Heart right ventricle (tissue), 16 donors: Measurements from ENCODE around the gene NCSTN. TPM values are rescaled to one million over a fixed set of nuclear protein-coding genes. Genes with fewer than 3 reads are reported as not detected.

ENCODE experiments used
- ATAC-seq, 8 donors: fragments of 200-7000 bp; cut with Tn5 transposase; one replicate each; pipeline ENCODE4 v1.9.1; 2020; ENCODE audit warnings: mild to moderate bottlenecking in 8 of 8, moderate library complexity in 8 of 8, moderate number of reproducible peaks in 1 of 8
- DNase-seq, 2 donors: peaks; one replicate each; pipeline ENCODE4 v3.0.0-alpha.2; 2020
- H3K27ac ChIP-seq, 10 donors: fragments of 200-600 bp; sonication (generic) in 2 of 10; one replicate each; pipeline versions ENCODE4 v1.5.0 to v1.8.0; 2020 to 2022; ENCODE audit warnings: mild to moderate bottlenecking in 3 of 10
- H3K27me3 ChIP-seq, 7 donors: fragments of 200-600 bp; one replicate each; pipeline ENCODE4 v1.8.0; 2021 to 2022; ENCODE audit warnings: mild to moderate bottlenecking in 2 of 7
- H3K36me3 ChIP-seq, 9 donors: fragments of 200-600 bp; sonication (generic) in 1 of 9; one replicate each; pipeline versions ENCODE4 v1.5.0 to v1.8.0; 2020 to 2022; ENCODE audit warnings: mild to moderate bottlenecking in 2 of 9
- H3K4me1 ChIP-seq, 9 donors: fragments of 200-600 bp; sonication (generic) in 1 of 9; one replicate each; pipeline versions ENCODE4 v1.5.0 to v1.8.0; 2020 to 2022; ENCODE audit warnings: mild to moderate bottlenecking in 4 of 9
- H3K4me3 ChIP-seq, 10 donors: fragments of 200-600 bp; sonication (generic) in 2 of 10; one replicate each; pipeline versions ENCODE4 v1.5.0 to v1.8.0; 2020 to 2022; ENCODE audit warnings: mild to moderate bottlenecking in 7 of 10, moderate library complexity in 2 of 10
- H3K9me3 ChIP-seq, 11 donors: fragments of 200-600 bp in 10 of 11; sonication (generic) in 2 of 11; one replicate each; pipeline versions ENCODE4 v1.5.0 to v1.8.0; 2013 to 2022; ENCODE audit warnings: mild to moderate bottlenecking in 2 of 11, control low read depth in 1 of 11, moderate library complexity in 1 of 11
- CTCF ChIP-seq, 9 donors: fragments of 200-600 bp; sonication (generic) in 2 of 9; IDR thresholded peaks; one replicate each; pipeline versions ENCODE4 v1.5.0 to v1.8.0; 2021 to 2022; ENCODE audit warnings: antibody characterized with exemption in 9 of 9, mild to moderate bottlenecking in 5 of 9, moderate library complexity in 1 of 9
- WGBS, 2 donors: extraction: QIAGEN DNeasy Blood & Tissue Kit; methylation state at CpG; one replicate each; pipeline ENCODE4 v1.1.7; 2013; ENCODE audit warnings: inconsistent platforms in 1 of 2; 5-methylcytosine and 5-hydroxymethylcytosine counted together
- intact Hi-C, 10 donors: fragments of 100-400 bp; cut with DNase I; formaldehyde crosslinking; loops; one replicate each; pipeline versions ENCODE4 v1.11.1 to v1.14.2; 2022
- polyA plus RNA-seq, 2 donors: library from polyadenylated mRNA; stranded (reverse); fragments of 200-250 nt; gene quantifications; one replicate each; pipeline ENCODE4 v1.2.3, GENCODE V29; 2013
- total RNA-seq, 10 donors: library from RNA; stranded (reverse); fragmentation: NEBNext Ultra II Directional in 3 of 10; extraction: Animal tissue kit (Norgen Biotek cat#: 25700) in 3 of 10; gene quantifications; one replicate each; pipeline versions ENCODE4 v1.2.1 to v1.2.4, GENCODE V29; 2021 to 2023
- donor health status: Arrhythmogenic right ventricular cardiomyopathy.
- donor health status: ischemic (EF 13 %, LVEDD 7.1; RV severe dilation, severe dysfunction).
- donor health status: healthy with polysubstance abuse.
- donor health status: DM: no; HTN: yes; CAD: no.
- donor health status: DM: no; HTN: no; CAD: no.
- donor health status: ischemic (EF 25% LVEDD 6.9; RV normal size, moderate dysfunction).
- donor health status: ischemic (EF 25% LVEDD 5.7; RV mildly dilated, moderate dysfunction).
- donor health status: healthy.
- donor health status: DM: yes; HTN: yes; CAD: no.
- donor health status: Ischemic cardiomyopathy.
- donor health status: ischemic (EF 35%, LVEDD 5.7; RV mildly dilated, moderate dysfunction).
- donor health status: nonischemic (EF 11% LVEDD 7.7; RV severe dilation, severe dysfunction).
- donor health status: DM: yes; HTN: yes; CAD: no.
- donor health status: PGD.
- donor health status: ischemic (EF 29% LVEDD 5.4; RV normal size, mild dysfunction).
- donor health status: nonischemic (EF 23%, LVEDD 6.1; RV moderate dilation, normal function).

NCSTN gene
- total and polyA plus RNA-seq, 12 donors, result 40.2 to 87.9 (median 70.2) TPM

- WGBS, 2 donors, result 90 to 93% methylated on average over 4 of the region's 4 CpGs
- intact Hi-C loops, result loop anchor here in 7 of 10 donors (10.0 kb wide), 5 partner anchors 179 to 439 kb away; partner anchors contain the start of genes CASQ1 (in 1 of the 7), IGSF8 (in 1 of the 7) and KCNJ9 (in 1 of the 7)
- DNase-seq, result no peak
- Histone ChIP-seq H3K9me3 (no peaks in the 10 kb centered on the region), H3K36me3 (no peaks in the 10 kb centered on the region), H3K4me3 (no peak overlapping the region), H3K27ac (no peak overlapping the region), H3K27me3 (peaks cover 0 to 34% (median 11%) of the 10 kb centered on the region in 7 donors), H3K4me1 (peaks cover 5 to 31% (median 10%) of the 10 kb centered on the region in 9 donors)
- no peak for TF ChIP-seq CTCF (IDR thresholded peaks at IDR 0.05)
- no peak for ATAC-seq
Observed at GRCh38 chr1:160373696-160374095, 30.5 kb downstream of the NCSTN start.

DNA sequence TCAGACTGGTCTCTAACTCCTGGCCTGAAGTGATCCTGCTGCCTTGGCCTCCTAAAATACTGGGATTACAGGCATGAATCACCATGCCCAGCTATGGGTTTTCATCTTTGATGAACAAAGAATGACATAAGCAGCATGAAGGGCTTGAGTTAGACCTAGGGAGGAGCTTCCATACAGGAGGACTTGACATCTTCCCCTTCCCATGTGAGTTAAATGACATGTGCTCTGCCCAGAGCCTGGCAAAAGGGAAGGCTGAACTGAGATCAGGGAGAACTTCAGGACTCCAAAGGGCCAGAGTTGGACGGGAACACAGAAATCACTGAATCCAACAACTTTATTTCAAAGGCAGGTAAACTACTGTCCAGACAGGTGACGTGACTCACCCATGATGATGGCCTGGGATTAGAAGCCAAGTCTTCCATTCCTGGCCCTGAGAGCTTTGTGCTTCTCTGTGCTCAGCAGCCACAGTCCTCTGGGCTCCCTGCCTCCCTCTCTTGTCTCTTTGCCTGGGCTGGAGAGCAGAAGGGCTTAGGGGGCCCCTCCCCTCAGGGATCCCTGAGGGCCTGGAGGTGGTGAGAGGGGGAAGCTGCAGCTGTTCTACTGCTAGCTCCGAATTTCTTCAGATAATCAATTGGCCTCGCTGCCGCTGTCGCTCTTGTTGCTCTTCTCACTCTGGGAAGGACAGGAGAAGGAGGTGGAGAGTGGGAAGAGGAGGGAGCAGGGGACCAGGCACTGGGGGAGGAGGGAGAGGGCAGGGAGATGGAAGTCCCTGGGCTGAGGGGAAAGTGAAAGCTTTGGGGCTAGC is 31.3 kb downstream of the NCSTN start:
- no peak overlapping the region for H3K4me3 ChIP-seq
- H3K36me3 ChIP-seq, result no peaks in the 10 kb centered on the region
- peak overlapping the region in 4 of 10 donors; percentile 11 to 43 (median 31) for H3K27ac ChIP-seq
- 46 to 48% methylated on average over 6 of the region's 6 CpGs for WGBS, 2 donors
- ATAC-seq, result peak in 5 of 8 donors; percentile 18 to 50 (median 38)
- DNase-seq, result no peak
- H3K4me1 ChIP-seq, result peaks cover 5 to 31% (median 10%) of the 10 kb centered on the region in 9 donors
- H3K9me3 ChIP-seq, result no peaks in the 10 kb centered on the region
- intact Hi-C loops, result loop anchor here in 7 of 10 donors (10.0 kb wide), 5 partner anchors 180 to 440 kb away; partner anchors contain the start of genes CASQ1 (in 1 of the 7), IGSF8 (in 1 of the 7) and KCNJ9 (in 1 of the 7)
- peaks cover 0 to 31% (median 8%) of the 10 kb centered on the region in 7 donors for H3K27me3 ChIP-seq
- TF ChIP-seq CTCF (IDR thresholded peaks at IDR 0.05), result no peak

- no peaks in the 10 kb centered on the region for H3K9me3 ChIP-seq
- H3K4me1 ChIP-seq, result peaks cover 5 to 31% (median 10%) of the 10 kb centered on the region in 9 donors
- peak in 6 of 8 donors; percentile 28 to 47 (median 38) for ATAC-seq
- no peaks in the 10 kb centered on the region for H3K36me3 ChIP-seq
- 15 to 16% methylated on average over 9 of the region's 9 CpGs for WGBS, 2 donors
- peak overlapping the region in 5 of 10 donors; percentile 10 to 67 (median 48) for H3K27ac ChIP-seq
- H3K27me3 ChIP-seq, result peaks cover 0 to 20% (median 0%) of the 10 kb centered on the region in 7 donors
- no peak for TF ChIP-seq CTCF (IDR thresholded peaks at IDR 0.05)
- intact Hi-C loops, result loop anchor here in 7 of 10 donors (2.0 to 10.0 kb wide), 6 partner anchors 181 to 441 kb away; partner anchors contain the start of genes CASQ1 (in 1 of the 7), IGSF8 (in 1 of the 7) and KCNJ9 (in 1 of the 7)
- peak overlapping the region in 1 of 10 donors; percentile 13 for H3K4me3 ChIP-seq
- no peak for DNase-seq
Observed at GRCh38 chr1:160375788-160376524, 32.8 kb downstream of the NCSTN start.
